Fibroblast of skin of back (primary cell): ENCODE data around the gene GMDS.

Experiments used
- DNase-seq: peaks from one replicate; pipeline ENCODE4 v3.0.0-alpha.2; 2013

The GMDS gene

GRCh38 chr6:2204272-2204671 lies 41.1 kb downstream of the GMDS start:
- DNase-seq = no peak

GRCh38 chr6:2203264-2203663 lies 42.1 kb downstream of the GMDS start:
- no peak for DNase-seq

GRCh38 chr6:2197984-2198383 lies 47.4 kb downstream of the GMDS start:
- DNase-seq = peak; percentile 26

GRCh38 chr6:2197177-2197671 lies 48.2 kb downstream of the GMDS start:
- peak; percentile 54 for DNase-seq

- peak; percentile 51 for DNase-seq
These were observed 49.2 kb downstream of the GMDS start for GRCh38 chr6:2196079-2196679.

GRCh38 chr6:2194643-2195042 lies 50.8 kb downstream of the GMDS start:
- no peak for DNase-seq

- DNase-seq = no peak
These were observed 51.5 kb downstream of the GMDS start for GRCh38 chr6:2193931-2194330.

GRCh38 chr6:2192976-2193375 lies 52.4 kb downstream of the GMDS start:
- no peak for DNase-seq

- no peak for DNase-seq
These were observed 54.0 kb downstream of the GMDS start for GRCh38 chr6:2191390-2191740.

- DNase-seq = no peak
These were observed 54.6 kb downstream of the GMDS start for GRCh38 chr6:2190661-2191389.

- no peak for DNase-seq
These were observed 56.5 kb downstream of the GMDS start for GRCh38 chr6:2188856-2189384.

GRCh38 chr6:2188397-2188796 lies 57.0 kb downstream of the GMDS start:
- DNase-seq = no peak

GRCh38 chr6:2187826-2188225 lies 57.6 kb downstream of the GMDS start:
- no peak for DNase-seq

- no peak for DNase-seq
These were observed 58.9 kb downstream of the GMDS start for GRCh38 chr6:2186516-2186915.

GRCh38 chr6:2185466-2185865 lies 59.9 kb downstream of the GMDS start:
- no peak for DNase-seq

GRCh38 chr6:2184700-2185455 lies 60.5 kb downstream of the GMDS start:
- DNase-seq = no peak

- DNase-seq = no peak
These were observed 61.7 kb downstream of the GMDS start for GRCh38 chr6:2183752-2184151.

- DNase-seq = no peak
These were observed 62.2 kb downstream of the GMDS start for GRCh38 chr6:2183246-2183645.

GRCh38 chr6:2182251-2182650 lies 63.2 kb downstream of the GMDS start:
- no peak for DNase-seq

GRCh38 chr6:2181567-2181966 lies 63.8 kb downstream of the GMDS start:
- DNase-seq = no peak

GRCh38 chr6:2179950-2180349 lies 65.5 kb downstream of the GMDS start:
- DNase-seq = no peak

- DNase-seq = no peak
These were observed 66.2 kb downstream of the GMDS start for GRCh38 chr6:2179241-2179640.

GRCh38 chr6:2178125-2178524 lies 67.3 kb downstream of the GMDS start:
- no peak for DNase-seq

- DNase-seq = no peak
These were observed 69.6 kb downstream of the GMDS start for GRCh38 chr6:2175825-2176224.
